Lower leg skin (tissue), 3 donors: ENCODE results near the gene MRPL42.

Experiments
- CTCF ChIP-seq, 3 donors: fragments of 450-650 bp; IDR thresholded peaks; one replicate each; pipeline ENCODE4 v1.5.1; 2016; ENCODE audit warnings: antibody characterized with exemption in 3 of 3, mild to moderate bottlenecking in 3 of 3, moderate library complexity in 2 of 3
- POLR2A ChIP-seq, 2 donors: fragments of 450-650 bp; IDR thresholded peaks; one replicate each; pipeline ENCODE4 v1.6.1; 2016 to 2017; ENCODE audit warnings: antibody characterized with exemption in 2 of 2, mild to moderate bottlenecking in 1 of 2, moderate library complexity in 1 of 2

GRCh38 chr12:93427779-93428564 is 39.3 kb upstream of the MRPL42 start:
- TF ChIP-seq CTCF (IDR thresholded peaks at IDR 0.05) = no peak
- TF ChIP-seq POLR2A (IDR thresholded peaks at IDR 0.05) = no peak
